ENCODE data around the gene SNX13.
"Not testable (repeated sequence)": the region's sequence is repeated elsewhere in the genome, so short reads cannot be mapped to it uniquely, and the experiment has no call there.

The SNX13 gene

DNA sequence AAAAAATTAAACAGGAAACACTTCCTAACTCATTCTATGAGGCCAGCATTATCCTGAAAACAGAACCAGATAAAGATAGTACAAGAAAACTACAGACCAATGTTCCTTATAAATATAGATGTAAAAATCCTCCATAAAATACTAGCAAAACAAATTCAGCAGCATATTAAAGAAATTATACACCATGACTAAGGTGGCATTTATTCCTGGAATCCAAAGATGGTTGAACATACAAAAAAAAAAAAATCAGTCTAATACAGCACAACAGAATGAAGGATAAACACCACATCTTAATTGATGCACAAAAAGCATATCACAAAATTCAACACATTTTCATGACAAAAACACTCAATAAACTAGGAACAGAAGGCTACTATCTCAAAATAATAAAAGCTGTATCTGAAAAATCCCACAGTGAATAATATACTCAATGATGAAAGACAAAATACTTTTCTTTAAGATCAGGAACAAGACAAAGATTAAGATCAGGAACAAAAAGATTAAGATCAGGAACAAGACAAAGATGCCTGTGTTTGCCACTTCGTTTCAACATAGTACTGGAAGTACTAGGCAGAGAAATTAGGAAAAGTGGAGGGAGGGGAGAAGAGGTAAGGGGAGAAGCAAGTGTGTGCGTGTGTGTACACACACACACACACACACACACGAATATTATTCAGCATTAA lies 95.6 kb downstream of the SNX13 start:
- DNase-seq: no peak

DNA sequence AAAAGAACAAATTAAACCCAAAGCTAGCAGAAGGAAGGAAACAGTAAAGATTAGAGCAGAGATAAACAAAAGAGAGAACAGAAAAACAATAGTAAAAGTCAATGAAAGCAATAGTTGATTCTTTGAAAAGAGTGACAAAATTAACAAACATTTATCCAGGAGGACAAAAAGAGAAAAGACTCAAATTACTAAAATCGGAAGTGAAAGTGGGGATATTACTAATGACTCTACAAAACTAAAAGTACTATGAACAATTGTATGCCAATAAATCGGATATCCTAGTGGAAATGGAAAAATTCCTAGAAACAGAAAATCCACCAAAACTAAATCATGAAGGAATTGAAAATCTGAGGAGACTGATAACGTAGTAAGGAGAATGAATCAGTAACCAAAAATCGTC lies 96.3 kb downstream of the SNX13 start:
- DNase-seq: no peak

DNA sequence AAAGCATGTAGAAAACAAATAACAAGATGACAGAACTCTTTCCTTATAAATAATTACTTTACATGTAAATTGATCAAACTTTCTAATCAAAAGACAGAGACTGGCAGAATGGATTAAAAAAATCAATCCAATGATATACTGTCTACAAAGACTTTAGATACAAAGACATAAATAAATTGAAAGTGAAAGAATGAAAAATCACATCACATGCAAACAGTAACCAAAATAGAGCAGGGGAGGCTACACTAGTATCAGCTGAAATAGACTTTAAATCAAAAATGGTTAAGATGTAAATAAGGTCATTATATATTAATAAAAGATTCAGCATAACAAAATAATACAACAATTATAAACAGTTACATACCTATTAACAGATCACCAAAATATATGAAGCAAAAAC lies 97.3 kb downstream of the SNX13 start:
- DNase-seq: no peak

DNA sequence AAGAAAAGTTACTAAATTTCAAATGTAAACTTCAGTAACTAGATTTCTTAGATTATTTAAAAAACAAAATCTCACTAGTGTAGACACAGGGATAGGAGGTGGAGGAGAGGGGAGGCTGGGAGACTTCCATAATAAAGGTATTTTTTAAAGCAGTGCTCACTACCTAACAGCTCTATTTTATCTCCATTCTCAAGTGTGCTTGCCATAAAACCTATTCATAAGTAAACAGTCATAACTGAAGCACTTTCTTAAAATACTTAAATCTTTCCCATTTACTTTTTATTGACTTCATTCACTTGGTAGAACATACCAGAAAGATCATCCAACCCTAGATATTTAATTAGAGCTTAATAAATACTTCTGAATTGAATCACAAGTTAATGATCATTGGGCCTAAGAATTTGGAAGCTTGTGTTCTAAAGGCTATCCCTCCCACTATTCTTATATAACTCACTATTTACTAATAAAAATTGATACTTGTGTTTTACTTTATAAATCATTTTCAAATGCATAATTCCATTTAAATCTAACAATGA lies 107.4 kb downstream of the SNX13 start:
- no peak for DNase-seq

DNA sequence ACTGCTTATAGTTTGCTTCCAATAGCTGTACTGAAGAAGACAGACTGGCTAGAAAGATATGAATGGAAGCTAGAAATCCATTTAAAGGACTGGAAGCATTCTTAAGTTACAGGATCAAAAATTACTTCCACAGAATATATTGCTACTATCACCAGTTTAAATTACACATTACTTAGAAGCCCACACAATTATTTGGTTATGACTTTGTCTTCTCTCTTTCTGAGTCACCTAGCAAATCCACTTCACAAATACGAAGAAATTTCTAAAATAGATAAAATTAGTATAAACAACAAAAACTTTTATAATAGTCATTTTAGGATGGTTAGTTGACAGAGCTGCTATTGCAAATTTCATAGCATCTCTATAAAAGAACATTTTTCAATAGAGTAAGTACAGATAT lies 108.1 kb downstream of the SNX13 start:
- DNase-seq: no peak

DNA sequence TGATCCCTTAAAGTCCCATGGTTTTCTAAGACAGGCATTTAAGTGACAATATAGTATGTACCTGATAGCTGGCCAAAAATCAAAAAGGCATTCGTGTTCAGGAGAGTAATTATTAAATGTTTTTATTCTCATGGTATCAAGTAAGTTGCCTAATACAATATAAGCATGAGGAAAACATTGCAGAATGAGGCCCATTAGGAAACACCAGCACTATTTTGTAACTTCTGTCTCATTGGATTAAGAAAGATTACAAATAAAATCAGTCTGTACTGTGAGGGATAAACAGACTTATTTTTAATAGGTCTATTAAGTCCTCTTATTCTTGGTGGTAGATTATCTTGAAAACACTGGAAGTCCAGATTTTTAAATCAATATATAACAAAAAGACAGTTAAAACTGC lies 110.1 kb downstream of the SNX13 start:
- no peak for DNase-seq

DNA sequence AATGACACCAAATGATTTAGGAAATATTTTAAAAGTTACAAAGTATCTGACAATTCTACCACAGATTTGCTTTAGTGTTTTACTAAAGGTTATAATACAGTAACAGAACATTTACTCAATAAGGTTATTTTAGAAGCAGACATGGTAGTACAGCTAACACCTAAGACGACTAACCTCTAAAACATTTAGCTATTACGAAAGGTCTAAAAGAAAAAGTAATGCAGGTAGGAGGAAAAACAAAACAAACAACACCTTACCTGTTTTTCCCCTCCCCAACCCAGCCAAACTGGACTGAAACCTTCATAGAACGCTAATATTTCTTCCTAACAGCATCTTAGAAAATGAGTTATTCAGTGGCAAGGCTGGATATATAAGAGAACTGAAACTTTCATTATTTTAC lies 111.3 kb downstream of the SNX13 start:
- no peak for DNase-seq

DNA sequence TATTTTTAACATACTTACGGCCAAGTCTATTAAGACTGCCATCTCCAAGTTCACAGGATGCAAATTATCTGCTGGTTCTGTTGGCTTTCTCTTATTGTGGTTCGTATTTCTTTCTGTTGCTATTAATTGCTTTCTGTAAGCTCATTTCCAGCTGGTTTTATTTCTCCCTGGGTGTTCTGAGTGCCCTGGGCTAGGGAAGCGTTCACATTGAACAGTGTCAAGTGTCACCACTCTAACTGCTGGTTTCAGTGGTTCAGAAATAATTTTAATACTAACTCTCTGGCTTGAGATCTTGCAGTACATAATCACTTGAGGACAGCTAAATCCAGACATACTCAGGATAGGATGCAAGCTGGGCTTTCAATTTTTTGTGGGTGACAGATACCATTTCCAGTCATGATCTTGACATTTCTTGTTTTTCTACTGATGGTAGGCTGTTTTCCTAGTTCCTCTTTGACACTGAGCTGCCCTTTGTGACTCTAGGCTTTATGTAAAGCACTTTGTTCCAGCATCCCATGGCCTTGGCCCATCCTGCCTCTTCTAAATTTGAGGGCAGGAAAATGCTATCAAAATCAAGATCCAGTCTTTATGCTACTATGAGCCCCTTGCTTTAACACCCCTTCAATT lies 117.6 kb downstream of the SNX13 start:
- peak; percentile 65 to 82 for DNase-seq

DNA sequence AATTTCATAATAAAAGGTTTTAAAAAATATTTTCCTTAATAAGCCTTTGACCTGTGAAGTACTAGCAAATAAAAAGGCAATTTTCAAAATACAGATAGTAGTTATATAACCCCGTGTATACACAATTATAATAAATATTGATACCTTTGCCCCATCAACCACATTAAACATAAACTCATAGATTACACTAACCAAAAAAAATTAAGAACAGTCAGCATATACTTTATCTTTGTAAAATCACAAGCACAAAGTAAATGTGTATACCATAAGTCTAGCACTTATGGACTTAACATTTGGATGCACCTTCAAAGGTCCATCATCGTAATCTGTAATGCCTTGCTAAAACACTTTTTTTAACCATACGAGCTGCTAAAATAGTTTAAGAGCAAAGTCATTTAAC lies 123.4 kb downstream of the SNX13 start:
- DNase-seq: no peak

DNA sequence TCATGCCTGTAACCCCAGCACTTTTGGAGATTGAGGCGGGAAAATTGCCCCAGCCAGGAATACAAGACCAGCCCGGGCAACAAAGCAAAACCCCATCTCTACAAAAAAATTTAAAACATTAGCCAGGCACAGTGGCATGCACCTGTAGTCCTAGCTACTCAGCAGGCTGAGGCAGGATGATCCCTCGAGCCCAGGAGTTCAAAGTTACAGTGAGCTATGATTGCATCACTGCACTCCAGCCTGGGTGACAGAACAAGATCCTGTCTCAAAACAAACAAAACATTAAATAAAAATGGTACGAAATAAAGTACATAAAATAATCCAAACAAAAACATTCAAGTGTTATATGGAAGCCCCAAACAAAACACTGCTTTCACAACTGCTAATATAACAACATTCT lies 125.0 kb downstream of the SNX13 start:
- DNase-seq: no peak

DNA sequence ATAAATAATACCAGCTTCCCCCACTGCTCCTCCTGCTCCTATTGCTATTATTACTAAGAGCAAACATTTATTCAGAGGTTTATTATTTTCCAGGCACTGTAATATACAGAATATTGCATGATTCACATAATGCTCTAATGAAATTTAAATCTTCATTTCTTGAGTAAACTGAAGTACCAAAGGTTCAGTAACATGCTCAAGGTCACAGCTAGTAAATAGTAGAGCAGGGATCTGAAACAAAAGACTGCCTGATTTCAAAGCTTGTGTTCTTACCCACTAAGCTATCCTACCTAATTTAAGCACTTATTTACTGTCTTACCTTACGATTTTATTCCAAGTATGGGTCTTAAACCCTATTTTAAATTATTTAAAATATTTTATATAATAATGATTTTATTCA lies 126.2 kb downstream of the SNX13 start:
- no peak for DNase-seq

DNA sequence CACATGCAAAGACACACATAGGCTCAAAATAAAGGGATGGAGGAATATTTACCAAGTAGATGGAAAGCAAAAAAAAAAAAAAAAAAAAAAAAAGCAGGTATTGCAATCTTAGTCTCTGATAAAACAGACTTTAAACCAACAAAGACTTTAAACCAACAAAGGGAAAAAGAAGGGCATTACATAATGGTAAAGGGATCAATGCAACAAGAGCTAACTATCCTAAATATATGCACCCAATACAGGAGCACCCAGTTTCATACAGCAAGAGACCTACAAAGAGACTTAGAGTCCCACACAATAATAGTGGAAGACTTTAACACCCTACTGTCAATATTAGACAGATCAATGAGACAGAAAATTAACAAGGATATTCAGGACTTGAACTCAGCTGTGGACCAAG lies 131.1 kb downstream of the SNX13 start:
- DNase-seq: not testable (repeated sequence)

DNA sequence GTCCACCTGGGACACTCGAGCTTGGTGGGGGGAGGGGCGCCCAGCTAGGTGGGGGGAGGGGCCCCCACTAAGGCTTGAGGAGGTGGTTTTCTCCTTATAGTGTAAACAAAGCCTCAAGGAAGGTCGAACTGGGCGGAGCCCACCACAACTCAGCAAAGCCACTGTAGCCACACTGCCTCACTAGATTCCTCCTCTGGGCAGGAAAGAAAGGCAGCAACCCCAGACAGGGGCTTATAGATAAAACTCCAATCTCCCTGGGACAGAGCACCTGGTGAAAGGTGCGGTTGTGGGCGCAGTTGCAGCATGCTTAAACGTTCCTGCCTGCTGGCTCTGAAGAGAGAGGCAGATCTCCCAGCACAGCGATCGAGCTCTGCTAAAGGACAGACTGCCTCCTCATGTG lies 133.1 kb downstream of the SNX13 start:
- no peak for DNase-seq

DNA sequence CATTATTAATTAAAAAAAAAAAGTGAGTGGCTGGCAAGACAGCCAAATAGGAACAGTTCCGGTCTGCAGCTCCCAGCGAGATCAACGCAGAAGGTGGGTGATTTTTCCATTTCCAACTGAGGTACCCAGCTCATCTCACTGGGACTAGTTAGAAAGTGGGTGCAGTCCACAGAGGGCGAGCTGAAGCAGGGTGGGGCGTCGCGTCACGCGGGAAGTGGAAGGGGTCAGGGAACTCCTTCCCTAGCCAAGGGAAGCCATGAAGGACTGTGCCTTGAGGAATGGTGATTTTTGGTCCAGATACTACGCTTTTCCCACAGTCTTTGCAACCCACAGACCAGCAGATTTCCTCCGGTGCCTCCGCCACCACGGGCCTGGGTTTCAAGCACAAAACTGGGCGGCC lies 133.7 kb downstream of the SNX13 start:
- no peak for DNase-seq

DNA sequence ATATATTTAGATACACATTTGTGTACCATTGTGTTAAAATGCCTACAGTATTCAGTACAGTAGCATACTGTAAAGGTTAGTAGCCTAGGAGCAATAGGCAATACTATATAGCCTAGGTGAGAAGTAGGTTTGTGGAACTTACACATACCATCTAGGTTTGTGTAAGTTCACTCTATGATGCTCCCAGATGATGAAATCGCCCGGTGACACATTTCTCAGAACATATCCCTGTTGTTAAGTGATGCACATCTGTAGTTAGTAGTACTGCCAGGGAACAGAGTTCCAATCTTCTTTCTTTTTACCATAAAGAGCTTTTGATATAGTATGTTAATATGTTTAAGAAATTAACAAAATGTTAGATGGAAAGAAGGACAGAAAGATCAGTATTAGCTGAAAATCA lies 138.2 kb downstream of the SNX13 start:
- DNase-seq: no peak

DNA sequence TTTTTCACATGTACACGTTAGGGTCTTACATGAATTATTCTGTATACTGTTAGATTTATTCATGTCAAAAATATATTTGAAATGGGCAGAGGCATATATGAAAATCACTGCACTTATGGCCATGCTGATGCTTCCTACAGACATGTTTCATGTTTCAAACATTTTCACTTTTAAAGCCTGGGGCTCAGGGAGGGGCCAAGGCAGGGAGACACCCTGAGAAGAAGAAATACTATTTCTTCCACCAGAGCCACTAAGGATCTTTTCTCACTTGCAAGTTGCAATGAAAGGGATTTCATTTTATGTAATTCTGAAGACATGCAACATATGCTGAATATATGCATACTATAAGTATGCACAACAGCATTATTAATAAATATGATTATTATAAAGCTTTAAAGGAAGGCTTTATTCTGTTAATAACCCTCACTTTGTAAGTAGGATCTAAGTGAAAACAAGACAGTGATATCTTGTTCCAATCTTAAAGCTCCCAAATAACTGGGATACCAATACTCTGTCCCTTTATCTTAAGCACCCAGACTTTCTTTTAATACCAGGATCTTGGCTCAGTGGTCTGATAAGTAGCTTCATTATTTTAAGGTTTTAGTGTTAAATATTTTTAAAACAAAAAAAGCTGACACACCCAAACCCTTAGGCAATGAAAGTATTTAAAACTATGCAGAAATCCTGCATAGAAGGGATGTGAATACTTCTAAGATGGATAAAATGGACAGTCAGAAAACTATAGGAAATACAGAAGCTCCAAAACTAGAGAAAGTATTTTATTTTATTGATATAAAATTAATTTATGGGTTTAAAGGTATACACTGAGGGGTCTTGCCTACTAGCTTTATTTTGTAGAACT lies 148.0 kb downstream of the SNX13 start:
- no peak for DNase-seq

DNA sequence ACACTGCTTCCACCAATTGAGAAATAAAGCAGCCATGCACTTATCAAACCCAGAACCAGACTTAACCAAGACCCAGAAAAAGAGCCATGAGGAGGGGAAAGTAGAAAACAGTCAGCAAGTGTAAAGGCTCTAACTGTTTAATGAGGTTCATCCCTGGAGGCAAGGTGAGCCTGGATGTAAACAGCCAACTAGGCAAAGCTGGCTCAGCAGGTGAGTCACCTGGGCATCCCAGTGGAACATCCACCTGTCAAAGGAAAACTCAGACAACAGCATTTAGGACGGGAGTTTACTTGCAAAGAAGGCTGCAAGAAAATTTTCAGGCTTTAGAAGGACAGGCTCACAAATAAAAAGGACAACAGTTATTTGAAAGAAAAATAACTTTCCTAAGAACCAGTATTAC lies 153.0 kb downstream of the SNX13 start:
- no peak for DNase-seq

DNA sequence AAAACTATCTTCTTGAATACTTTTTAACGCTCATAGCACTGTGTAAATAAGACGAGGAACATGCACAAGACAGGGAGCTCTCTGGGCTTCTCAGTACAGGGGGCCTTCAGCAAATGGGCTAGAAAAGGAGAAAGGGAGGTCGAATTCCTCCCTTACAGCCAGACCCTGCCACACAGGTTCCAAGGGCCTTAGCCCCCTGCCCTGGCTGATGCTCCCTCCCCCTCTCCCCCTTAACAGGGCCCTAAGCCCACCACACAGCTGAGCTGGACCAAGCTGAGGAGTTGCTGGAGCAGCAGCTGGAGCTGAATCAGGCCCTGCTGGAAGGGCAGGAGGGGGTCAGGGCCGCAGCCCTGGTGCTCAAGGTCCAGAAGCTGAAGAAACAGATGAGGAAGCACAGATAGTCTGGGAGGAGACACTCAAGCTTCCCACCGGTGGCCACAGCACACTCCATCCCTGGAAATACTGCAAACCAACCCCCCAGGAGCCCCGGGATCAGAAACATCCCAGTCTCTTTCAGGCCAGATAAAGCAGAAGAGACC lies 153.9 kb downstream of the SNX13 start:
- no peak for DNase-seq

DNA sequence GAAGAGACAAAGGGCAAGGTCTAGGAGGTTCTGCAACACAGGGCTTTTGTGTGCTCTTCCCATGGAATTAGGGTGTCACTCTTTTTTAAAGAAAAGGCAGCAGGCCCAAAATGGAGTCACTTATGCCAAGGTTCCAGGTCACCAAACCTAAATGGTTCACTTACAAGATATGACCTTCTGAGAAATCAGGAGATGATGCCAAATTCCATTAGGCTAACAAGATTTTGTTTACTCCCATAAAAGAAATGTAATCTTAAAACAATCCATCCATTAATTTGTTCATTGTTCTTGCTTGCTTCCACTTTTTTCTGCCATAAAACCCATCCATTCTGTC lies 158.1 kb downstream of the SNX13 start:
- DNase-seq: no peak

DNA sequence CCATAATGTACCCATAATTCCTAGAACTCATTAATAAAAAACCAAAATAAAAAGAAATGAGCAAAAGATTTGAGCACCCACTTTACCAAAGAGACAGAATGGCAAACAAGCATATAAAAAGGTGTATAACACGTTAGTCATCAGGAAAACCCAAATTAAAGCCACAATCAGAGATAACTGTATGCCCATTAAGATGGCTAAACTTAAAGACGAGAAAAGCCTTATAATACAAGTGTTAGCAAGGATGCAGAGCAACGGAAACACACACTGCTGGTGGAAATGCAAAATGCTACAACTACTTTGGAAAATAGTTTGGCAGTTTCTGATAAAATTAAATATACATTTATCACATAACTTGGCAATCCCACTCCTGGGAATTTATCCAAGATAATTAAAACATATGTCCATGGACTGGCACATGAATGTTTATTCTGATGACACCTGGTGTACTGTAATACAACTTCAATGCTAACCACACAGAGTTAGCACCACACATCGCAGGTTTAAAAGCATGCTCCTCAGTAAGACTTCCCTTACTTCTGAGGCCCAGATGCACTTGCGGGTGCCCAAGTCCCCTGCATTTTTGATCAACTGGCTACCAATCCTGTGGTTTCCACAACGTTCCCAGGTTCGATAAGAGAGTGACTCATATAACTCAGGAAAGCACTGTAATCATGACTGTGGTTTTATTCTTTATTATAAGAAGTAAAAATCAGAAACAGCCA lies 158.6 kb downstream of the SNX13 start:
- no peak for DNase-seq

DNA sequence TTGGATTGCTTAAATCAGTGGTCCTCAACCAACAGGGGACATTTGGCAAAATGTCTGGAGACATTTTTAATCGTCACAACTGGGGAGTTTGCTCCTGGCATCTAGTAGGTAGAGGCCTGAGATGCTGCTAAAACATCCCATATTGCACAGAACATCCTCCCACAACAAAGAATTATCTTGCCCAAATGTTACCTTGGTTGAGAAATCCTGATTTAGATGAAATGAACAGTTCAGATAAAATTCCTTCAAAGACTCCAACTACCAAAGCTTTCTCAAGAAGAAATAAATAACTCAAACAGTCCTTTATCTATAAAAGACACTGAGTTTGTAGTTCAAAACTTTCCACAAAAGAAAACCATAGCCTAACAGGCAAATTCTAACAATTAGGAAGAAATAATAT lies 160.9 kb downstream of the SNX13 start:
- no peak for DNase-seq

DNA sequence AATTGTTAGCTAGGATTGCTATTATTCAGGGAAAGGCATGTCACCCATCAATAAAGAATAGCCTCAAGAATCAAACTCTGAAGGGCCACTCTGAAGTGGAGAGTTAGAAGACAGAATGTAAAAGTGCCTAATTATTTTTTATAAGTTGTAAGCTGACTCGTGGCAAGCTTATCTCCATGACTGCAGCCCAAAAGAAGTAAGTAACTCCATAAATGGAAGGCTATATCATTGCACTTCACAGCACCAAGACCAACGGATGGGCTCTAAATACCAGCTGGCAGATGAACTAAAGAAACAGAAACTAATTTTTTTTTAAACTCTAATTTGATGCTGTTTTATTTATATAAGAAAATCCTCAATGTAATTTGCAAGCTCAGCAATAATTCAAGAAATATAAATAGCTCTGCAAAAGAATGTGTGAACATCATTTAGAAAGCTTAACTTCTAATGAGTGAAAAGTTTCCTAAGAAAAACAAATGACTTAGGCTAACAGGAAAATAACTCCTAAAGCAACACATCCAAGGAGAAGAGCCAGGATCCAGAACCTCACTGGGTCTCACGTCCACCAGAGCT lies 165.5 kb downstream of the SNX13 start:
- DNase-seq: no peak

DNA sequence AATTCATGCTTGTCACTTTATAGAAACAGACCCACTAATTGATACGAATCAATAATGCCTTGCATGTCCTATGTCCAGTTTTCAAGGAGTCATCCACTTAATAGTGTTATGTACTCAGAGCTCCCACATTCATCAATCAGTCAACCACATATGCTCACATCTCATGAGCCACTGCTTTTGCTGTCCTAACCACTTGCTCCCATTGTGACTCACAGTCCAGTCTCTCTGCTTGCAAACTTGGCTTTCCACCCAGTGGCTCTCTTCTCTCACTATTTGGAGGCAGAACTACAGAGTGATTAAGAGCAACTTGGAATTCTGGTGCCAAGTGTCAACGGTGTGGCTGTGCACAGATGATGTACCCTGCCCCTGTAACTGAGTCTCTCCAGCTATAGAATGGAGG lies 166.0 kb downstream of the SNX13 start:
- no peak for DNase-seq

All from NCI-H526 (cell line).